ENCODE data around the gene MTFMT.

The MTFMT gene

GRCh38 chr15:64981812-64982431 is 47.5 kb downstream of the MTFMT start:
- no peak for DNase-seq

GRCh38 chr15:64979252-64979710 is 50.2 kb downstream of the MTFMT start:
- no peak for DNase-seq

- no peak for DNase-seq
Measured at GRCh38 chr15:64975390-64975789, 54.0 kb downstream of the MTFMT start.

GRCh38 chr15:64970698-64971097 is 58.7 kb downstream of the MTFMT start:
- no peak for DNase-seq

- no peak for DNase-seq
Measured at GRCh38 chr15:64969401-64969800, 60.0 kb downstream of the MTFMT start.

- DNase-seq, result no peak
Measured at GRCh38 chr15:64961013-64961412, 68.4 kb downstream of the MTFMT start.

GRCh38 chr15:64960153-64960552 is 69.3 kb downstream of the MTFMT start:
- no peak for DNase-seq

GRCh38 chr15:64959128-64959527 is 70.3 kb downstream of the MTFMT start:
- no peak for DNase-seq

GRCh38 chr15:64954395-64954794 is 75.0 kb downstream of the MTFMT start:
- DNase-seq, result no peak

GRCh38 chr15:64951777-64952418 is 77.5 kb downstream of the MTFMT start:
- no peak for DNase-seq

All from activated CD4-positive, alpha-beta T cell treated with anti-CD3 and anti-CD28 coated beads, Interleukin-2, amount 50 U/mL, for 1 hour (primary cell).